Measurements from ENCODE around the gene HRH3.

HRH3 gene

DNA sequence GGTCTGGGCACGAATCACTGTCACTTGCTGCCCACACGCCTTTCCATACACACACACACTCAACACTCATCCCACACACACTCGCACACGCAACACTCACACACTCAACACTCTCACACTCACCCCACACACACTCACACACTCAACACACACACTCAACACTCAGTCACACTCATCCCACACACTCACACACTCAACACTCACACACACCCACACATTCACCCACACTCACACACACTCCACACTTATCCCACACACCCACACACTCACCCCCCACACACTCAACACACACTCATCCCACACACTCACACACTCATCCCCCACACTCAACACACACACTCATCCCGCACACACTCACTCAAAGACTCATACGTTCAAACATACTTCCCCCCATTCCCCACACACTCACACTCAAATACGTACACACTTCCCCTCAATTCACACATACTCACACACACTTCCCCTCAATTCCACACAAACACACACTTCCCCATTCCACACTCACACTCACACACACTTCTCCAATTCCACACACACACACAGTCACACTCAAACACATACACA is 9.0 kb upstream of the HRH3 start:
- DNase-seq: no peak

DNA sequence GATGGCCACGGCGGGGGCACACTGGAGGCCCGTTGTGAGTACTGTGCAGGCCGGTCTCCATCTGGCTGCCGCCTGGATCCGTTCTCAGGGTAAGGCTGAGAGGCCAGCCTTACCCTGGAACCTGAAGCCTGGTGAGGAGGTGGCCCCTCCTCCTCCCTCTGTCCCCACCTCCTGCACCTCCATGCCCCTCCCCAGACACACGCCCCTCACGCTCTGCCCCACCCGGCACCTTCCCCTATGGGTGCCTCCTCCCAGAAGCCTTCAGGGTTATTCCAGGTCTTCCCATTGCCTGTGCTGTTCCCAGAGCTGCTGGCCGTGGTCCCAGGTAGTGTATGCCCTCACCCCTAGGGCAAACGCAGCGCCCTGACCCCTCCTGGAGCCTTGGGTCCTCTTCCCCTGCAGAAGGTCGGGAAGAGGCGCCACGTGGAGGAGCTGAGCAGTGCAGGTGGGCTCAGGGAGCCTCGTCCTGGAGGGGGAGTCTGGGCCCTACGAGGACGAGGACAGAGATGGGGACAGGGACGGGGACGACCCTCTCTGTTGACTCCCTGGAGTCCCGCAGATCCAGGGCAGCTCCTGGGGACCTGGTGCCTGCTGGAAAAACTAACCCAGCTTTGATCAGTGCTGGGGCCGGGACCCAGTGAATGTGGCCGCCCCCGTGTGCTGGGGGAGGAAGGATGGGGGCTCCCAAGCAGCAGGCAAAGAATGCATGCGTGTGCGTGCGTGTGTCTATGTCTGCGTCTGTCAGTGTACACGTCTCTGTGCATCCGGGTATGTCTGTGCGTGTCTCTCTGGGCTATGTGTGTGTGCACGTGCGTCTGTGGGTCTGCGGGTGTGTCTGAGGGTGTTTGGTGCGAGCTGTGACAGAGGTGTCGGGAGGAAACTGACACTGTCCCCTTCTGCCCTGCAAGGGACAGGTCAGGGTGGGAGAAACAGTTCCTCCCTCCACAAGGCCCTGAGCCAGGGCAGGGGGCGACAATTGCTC is 8.2 kb upstream of the HRH3 start:
- no peak for DNase-seq

DNA sequence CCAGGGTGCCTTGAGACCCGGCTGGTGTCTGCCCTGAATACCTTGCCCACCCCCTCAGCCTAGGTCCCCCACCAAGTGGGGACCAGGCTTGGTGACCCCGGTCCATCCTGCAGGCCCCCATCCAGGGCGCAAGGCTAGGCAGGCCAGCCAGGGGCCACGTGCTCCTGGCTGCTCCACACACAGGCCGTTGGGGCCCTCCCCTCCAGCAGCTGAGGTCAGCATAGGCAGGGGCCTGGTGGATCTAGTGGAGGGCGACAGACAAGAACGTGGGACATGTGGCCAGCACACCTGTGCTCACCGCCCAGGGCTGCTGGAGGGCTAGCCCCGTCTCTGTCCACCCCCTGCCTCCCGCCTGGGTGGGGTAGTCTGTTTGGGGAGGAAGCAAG is 7.5 kb upstream of the HRH3 start:
- DNase-seq: no peak

DNA sequence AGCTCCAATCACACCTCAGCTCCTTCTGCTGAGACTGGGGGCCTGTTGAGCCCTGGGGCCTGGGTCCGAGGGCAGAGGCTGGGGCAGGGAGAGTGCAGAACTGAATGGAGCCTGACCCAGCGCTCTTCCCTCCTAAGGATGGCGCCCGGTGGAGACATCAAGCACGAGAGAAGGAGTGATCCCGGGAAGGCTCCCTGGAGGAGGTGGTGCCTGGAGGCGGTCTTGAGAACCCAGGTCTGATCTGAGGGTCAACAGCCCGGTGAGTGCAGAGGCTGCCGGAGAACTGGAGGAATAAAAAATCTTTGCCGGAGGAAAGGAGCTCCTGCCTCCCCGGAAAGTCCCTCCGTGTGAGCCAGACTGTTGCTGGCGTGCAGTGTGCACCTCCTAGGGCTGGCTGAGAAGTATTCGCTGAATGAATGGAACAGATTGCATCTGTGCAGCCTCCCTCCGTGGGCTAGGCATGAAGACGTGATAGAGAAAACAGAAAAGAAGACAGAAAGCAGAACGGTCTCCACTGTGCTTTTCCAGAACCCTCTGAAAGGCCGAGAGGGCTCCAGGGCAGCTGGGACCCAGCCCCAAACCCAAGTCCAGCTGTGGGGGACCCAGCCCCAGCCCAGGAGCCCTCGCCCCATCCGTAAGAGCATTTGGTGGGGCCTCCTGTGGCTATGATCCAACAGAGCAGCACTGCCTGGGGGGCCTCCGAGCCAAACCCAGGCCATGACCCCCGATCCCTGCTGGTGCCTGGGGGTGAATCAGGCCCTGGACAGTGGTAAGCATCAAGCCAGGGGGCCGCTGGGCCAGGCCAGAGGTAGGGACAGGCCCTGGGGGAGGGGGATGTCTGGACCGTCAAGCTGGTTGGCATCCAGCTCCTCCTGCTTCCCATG is 6.9 kb upstream of the HRH3 start:
- DNase-seq: no peak

DNA sequence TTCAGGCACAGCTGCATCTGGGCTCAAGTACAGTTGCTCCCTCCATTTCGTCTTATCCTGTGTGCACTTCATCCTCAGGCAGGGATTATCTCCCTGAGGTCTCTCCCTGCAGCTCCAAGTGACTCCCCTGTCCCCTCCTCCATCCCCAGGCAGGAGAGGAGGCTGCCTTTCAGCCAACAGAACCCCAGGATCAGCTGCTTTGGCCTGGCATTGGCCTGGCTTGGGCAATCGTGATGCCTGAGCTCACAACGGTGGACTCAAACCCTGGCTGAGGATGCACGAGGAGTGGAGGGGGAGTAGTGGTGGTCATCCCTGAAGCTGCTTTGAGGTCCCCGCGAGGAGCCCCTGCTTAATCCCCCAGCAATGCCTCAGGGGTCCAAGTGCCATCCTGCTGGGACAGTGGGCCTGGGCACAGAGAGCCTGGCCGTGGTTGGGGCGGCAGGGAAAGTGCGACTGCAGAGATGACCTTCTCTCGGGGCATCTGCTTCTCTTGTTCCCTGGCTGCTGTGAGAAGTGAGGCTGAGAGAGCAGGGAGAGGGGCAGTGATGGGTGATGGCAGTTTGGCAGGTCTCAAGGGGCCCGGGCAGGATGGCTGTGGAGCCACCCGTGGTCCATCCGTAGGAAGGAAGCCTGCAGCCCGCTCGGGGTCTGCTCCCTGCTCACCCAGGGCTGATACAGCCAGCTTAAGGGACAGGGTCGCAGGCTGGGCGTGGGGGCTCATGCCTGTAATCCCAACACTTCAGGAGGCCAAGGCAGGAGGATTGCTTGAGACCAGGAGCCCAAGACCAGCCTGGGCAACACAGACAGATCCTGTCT is 6.0 kb upstream of the HRH3 start:
- no peak for DNase-seq

DNA sequence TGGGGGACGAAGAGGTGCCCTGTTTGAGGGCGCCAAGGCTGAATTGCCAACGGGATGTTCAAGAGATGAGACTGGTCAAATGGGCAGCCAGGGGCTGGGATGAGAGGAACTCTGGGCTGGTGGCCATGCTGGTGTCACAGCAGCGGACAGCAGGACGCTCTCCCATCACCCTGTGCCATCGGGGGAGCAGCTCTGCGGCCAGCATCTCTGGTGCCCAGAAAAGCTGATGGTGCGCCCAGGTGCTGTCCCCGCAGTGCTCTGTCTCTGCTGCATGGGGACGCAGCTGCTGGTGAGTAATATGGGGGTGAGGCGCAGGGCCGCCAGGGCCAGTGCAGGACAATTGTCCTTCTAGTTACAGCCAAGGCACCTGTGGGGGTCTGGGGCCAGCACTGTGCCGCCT is 4.9 kb upstream of the HRH3 start:
- DNase-seq: no peak

DNA sequence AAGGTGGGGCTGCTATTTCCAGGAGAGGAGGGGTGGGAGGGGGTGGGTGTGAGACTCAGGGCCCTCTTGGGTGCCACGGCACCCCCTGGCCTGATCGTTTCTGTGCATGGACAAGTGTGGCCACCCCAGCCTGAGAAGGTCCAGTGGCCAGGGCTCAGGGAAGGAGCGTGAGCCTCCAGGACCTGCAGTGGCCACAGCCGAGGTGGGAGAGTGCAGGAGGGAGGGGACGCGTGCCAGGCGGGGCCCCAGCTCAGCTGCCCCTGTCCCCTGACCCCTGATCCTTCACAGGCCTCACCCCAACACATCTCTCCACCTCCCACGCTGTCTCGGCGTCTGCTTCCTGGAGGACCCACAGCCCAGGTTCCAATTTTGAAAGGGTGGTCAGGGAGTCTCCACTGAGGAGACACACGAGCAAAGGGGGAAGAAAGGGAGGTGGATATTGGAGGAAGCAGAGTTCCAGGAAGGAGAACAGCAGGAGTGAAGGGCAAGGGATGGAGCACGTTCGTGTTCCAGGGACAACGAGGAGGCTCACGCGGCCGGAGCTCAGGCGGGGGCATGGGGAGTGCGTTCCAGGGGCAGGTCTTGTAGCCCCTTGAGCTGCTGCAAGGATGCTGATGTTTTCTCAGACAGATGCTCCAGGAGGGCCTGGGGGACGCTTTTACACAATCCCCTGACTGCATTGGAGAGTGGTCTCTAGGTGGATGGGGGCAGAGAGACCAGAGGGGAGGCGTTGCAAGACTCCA is 4.2 kb upstream of the HRH3 start:
- no peak for DNase-seq

DNA sequence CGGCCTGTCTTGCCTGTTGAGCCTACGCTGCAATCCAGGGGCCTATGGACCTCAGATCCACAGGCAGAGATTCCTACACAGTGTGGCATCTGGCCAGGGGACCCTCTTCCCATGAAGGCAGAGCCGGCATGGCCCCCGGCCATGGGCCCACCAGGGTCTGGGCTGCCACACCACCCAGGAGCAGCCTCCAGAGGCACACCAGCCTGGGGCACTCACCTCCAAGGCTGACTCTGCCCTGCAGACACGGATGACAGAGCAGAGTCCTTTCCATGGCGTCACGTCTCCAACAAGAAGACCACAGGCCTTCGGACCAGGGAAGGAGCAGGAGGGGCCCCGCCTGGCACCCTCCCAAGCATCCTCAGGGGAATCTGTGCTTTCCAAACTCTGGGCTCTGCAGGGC is 3.5 kb upstream of the HRH3 start:
- DNase-seq: no peak

DNA sequence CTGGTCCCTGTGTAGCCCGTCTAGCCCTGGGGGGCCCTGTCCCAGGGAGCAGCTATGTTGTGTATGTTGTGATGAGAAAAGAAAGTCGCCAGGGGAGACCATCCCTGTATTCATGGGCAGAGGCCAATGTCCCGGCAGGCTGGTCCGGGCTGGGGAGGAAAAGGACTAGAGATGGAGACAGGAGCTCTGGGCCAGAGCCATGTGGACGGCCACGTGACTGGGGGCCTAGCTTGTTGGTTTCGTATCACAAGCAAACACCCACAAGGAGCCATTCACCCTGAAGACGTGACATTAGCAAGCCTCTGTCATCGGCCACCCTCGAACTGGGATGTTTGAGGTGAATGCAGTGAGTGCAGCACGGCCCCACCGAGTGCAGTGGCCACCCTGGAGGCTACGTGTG is 2.9 kb upstream of the HRH3 start:
- DNase-seq: no peak

DNA sequence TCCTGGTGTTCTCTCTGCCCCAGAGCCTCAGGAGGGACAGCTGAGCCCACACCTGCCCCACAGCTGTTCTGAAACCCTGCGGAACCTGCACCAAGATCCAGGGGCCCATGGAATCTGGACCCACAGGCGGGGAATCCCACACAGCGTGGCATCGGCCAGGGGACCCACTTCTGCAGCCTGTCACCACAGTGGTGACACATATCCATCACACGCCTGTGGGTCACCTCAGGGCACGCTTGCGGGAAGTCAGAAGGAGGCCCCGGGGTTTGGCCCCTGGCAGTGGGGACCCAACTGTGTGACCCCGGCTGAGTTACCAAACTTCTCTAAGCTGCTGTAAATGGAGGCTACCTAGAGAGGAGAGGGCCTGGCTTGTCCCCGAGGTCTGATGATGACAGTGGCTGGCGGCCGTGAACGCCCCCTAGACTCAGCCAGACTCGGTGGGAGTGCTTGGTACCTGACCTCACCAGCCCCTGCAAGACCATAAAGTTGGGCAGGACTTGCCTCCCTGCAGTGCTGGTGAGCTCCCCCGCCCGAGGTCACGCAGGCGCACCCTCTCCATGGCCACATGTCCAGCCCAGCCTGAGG is 2.3 kb upstream of the HRH3 start:
- DNase-seq: no peak

DNA sequence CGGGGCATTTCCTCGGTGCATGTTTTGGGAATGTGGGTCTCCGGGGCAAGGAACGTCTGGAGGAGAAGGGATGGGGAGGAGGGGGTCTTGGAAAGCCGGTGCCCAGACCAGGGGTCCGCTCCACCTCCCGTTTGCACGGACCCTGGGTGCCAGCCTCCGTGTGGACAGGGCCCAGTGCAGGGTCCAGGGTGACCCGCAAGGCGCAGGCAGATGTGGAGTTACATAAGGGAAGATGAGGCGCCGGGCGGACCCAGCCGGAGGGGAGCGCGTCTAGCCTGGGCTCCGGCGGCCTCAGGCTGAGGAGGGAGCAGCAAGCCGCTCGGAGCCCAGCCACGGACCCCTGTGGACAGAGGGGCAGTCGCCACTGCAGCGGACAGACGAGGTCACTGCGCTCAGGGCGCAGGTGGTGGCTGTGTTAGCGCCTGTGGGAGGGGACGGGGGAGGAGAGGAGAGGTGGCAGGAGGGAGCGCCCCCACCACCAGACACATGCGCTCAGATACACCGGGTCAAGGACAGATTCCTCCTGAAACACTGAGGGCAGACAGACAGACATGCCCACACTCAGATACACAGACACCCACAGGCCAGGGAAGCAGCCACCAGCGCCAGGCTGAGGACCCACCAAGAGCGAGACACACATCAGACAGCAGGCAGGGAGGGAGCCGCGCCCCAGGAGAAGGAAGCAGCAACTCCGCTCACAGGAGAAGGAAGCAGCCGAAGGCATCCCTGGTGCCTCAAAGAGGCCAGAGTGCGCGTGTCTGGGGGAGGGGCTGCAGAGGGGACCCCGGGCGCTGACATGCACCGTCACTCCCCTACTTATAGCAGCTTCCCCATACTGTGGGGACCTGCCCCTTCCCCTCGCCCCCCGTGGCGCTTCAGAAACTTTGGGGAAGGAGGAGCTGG is 839 bp upstream of the HRH3 start:
- DNase-seq: peak; percentile 6

DNA sequence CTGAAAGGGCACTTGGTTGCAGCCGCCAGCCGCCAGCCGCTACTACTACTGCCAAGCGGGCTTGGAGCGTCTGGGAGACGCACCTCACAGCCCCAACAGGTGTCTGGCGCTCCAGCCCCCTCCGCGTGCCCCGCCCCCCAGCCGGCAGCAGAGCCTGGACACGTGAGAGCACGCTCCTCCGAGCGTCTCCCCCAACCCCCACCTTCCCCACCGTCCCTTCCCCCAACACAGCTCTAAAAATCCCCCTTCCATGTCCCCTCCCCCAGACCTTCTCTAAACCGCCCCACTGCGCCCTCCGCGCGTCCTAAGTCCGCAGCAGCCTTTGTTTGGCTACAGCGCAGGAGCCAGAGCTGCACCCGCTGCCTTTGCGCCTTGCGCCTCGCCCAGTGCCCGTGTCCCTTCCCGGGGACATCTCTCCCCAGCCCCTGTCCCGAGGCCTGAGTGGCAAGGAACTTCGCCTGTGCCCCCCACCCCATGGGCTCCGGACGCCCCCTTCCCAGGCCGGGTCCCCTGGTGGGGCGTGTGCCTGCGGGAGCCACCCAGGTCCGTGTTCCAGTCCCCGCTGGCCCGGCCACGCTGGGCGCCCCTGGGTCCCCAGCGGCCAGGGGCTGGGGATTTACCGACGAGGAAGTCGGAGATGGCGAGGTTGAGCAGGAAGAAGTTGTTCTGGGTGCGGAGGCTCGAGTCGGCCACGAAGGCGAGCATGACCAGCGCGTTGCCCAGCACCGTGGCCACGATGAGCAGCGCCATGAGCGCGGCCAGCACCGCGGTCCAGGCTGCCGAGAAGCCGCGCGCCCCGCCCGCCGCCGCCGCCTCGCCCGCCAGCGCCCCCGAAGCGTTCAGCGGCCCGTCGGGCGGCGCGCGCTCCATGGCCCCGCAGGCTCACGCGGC is 732 bp downstream of the HRH3 start:
- no peak for DNase-seq

DNA sequence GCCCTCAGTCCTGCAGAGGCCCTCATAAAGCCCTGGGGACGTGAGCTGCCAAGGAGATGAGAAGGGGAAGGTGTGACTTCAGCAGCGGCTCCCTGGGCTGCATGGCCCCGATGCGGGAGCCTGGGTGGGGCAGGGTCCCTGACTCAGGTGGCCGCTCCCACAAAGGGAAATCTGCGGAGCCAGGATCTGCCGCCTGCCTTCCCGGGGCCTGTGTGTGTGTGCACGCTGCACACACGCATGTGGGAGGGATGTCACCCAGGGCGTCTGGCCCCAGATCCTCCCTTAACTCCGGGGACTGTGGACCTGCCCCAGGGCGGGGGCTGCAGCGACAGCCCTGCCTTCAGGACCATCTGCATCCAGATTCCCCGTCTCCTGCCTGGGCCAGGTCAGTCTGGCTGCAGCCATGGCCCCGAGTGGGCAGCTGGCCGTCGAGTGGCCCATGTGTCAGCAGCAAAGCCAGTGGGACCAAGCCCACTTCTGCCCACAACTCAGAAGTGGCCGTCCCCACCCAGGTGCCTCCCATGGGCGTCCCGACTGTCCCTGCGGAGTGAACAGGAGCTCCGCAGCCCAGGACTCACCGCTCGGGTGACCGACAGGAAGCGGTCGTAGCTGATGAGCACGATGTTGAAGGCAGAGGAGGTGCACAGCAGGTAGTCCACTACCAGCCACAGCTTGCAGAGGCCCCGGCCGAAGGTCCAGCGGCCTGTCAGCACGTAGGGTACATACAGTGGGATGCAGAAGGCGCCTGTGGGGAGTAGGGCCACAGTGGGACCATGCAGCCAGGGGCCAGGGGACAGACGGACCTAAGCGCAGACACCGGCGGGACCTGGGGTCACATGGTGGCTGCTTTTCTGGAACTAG is 1.9 kb downstream of the HRH3 start:
- DNase-seq: no peak

DNA sequence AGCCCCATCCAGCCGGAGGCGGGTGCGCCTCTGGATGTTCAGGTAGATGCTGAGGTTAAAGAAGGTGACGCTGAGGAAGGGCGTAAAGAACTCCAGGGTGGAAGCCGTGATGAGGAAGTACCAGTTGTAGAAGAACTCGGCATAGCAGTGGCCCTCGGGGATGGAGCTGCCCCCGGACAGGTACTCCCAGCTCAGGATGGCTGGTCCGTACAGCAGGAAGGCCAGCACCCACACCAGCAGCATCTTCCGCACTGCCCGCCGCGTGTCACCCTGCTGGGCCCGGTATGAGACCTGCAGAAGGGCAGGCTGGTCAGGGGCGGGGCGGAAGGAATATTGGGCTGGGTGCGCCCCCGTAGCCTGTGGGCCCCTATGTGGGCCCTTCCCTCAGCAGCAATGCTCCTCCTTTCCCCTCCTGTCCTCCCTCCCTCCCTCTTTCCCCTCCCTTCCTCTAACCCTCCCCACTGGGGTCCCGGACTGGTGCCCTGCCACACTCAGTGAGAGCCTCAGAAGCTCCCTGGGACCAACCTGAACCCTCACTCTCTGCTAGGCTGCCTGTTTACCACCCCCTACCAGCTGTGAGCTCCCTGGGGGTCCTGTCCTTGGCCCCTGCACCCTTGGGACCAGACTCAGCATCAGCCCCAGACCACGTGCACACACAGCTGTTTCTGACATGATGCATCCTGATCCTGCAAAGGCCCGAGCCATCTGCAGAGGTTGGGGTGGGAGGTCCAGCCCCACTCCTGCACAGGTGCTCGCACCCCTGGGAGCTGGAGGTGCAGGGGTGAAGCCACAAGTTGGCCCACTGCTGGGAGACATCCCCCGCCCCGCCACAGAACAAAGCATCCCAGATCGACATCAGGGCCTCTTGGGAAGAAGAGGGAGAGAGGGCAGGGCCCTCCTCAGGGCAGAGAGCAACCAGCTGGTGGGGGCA is 3.2 kb downstream of the HRH3 start:
- DNase-seq: no peak

DNA sequence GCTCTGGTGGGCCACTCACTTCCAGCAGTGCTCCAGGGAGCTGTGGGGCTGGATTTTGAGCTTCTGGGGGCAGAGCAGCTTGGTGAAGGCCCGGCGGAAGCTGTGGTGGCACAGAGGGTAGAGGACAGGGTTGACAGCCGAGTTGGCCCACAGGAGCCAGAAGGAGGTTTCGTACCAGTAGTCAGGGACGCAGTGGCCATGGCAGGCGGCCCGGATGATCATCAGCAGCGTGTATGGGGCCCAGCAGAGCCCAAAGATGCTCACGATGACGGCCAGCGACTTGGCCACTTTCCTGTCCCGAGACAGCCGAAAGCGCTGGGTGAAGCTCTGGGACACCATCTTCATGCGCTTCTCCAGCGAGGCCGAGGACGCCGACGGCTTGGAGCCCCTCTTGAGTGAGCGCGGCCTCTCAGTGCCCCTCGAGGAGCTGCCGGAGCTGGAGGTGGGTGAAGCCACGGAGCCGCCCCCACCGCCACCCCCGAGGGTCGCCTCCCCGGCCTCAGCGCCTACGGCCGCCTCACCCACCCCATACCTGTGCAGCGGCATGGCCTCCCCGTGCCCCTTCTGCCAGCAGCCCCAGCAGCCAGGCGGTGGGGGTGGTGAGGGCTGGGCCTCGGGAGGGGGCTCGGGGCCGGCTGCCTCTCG is 4.0 kb downstream of the HRH3 start:
- no peak for DNase-seq

Data from DMS 273 treated with DMSO at 0.1 percent for 48 hours (cell line).